GM18508 (cell line): ENCODE data around the gene RRP1B.
"Not testable (repeated sequence)": the region's sequence is repeated elsewhere in the genome, so short reads cannot be mapped to it uniquely, and the experiment has no call there.

Source experiments
- ATAC-seq: cut with Tn5 transposase; IDR thresholded peaks from one replicate; pipeline ENCODE4 v1.9.1; 2021; ENCODE audit warnings: moderate number of reproducible peaks; ENCODE audit not compliant: insufficient read depth, unreplicated experiment

Gene RRP1B

GRCh38 chr21:43659136-43660000 is at the start of gene RRP1B, which contains the start of gene HSF2BP:
RRP1B (plus strand) TSS chr21:43659560; CDS start chr21:43659665, 105 bp downstream.
HSF2BP (minus strand) TSS chr21:43659488; CDS start chr21:43658096, 1,392 bp downstream.
- no peak for ATAC-seq

GRCh38 chr21:43611598-43612369 is 47.6 kb upstream of the RRP1B start:
- ATAC-seq = no peak

GRCh38 chr21:43613755-43614638 is 45.4 kb upstream of the RRP1B start:
- no peak for ATAC-seq

GRCh38 chr21:43614839-43615238 is 44.5 kb upstream of the RRP1B start:
- ATAC-seq = no peak

- not testable (repeated sequence) for ATAC-seq
Measured at GRCh38 chr21:43616861-43617260, 42.5 kb upstream of the RRP1B start.

GRCh38 chr21:43618940-43619339 is 40.4 kb upstream of the RRP1B start:
- ATAC-seq = no peak

- no peak for ATAC-seq
Measured at GRCh38 chr21:43619344-43619743, 40.0 kb upstream of the RRP1B start.

GRCh38 chr21:43619856-43620255 is 39.5 kb upstream of the RRP1B start:
- ATAC-seq = no peak

- ATAC-seq = no peak
Measured at GRCh38 chr21:43622796-43623195, 36.6 kb upstream of the RRP1B start.

GRCh38 chr21:43623588-43623987 is 35.8 kb upstream of the RRP1B start:
- ATAC-seq = no peak

- no peak for ATAC-seq
Measured at GRCh38 chr21:43624339-43624738, 35.0 kb upstream of the RRP1B start.

GRCh38 chr21:43626390-43626789 is 33.0 kb upstream of the RRP1B start:
- ATAC-seq = no peak

- no peak for ATAC-seq
Measured at GRCh38 chr21:43627527-43627926, 31.8 kb upstream of the RRP1B start.

- ATAC-seq = no peak
Measured at GRCh38 chr21:43631411-43632107, 27.8 kb upstream of the RRP1B start.

- ATAC-seq = no peak
Measured at GRCh38 chr21:43632373-43632905, 26.9 kb upstream of the RRP1B start.

GRCh38 chr21:43634618-43635017 is 24.7 kb upstream of the RRP1B start:
- ATAC-seq = no peak

- ATAC-seq = no peak
Measured at GRCh38 chr21:43635436-43635835, 23.9 kb upstream of the RRP1B start.

GRCh38 chr21:43637530-43638158 is 21.7 kb upstream of the RRP1B start:
- no peak for ATAC-seq
